Muscle layer of duodenum (tissue), 2 donors: Measurements from ENCODE around the gene EPM2A.
"Not testable (repeated sequence)": the region's sequence is repeated elsewhere in the genome, so short reads cannot be mapped to it uniquely, and the experiment has no call there.

Experiments used
- H3K27ac ChIP-seq: one replicate; pipeline ENCODE4 v1.7.0; 2013; ENCODE audit warnings: mild to moderate bottlenecking, low read length
- H3K27me3 ChIP-seq: one replicate; pipeline ENCODE4 v1.7.0; 2013; ENCODE audit warnings: low read depth, mild to moderate bottlenecking, control low read depth, low read length
- H3K36me3 ChIP-seq, 2 donors: one replicate each; pipeline ENCODE4 v1.7.0; 2013; ENCODE audit warnings: low read length in 2 of 2, control low read depth in 1 of 2, mild to moderate bottlenecking in 1 of 2; ENCODE audit not compliant: insufficient read depth in 2 of 2, control insufficient read depth in 1 of 2
- H3K4me1 ChIP-seq, 2 donors: one replicate each; pipeline ENCODE4 v1.7.0; 2013; ENCODE audit warnings: low read length in 2 of 2, mild to moderate bottlenecking in 2 of 2, control low read depth in 1 of 2, moderate library complexity in 1 of 2; ENCODE audit not compliant: insufficient read depth in 2 of 2, control insufficient read depth in 1 of 2
- H3K4me3 ChIP-seq, 2 donors: one replicate each; pipeline ENCODE4 v1.7.0; 2013; ENCODE audit warnings: low read length in 2 of 2, low read depth in 1 of 2, mild to moderate bottlenecking in 1 of 2
- H3K9me3 ChIP-seq, 2 donors: one replicate each; pipeline ENCODE4 v1.7.0; 2013; ENCODE audit warnings: low read length in 2 of 2, control low read depth in 1 of 2, mild to moderate bottlenecking in 1 of 2; ENCODE audit not compliant: control insufficient read depth in 1 of 2
- donor health status: healthy.

The EPM2A gene

GRCh38 chr6:145749632-145750031, 14.3 kb upstream of the EPM2A start:
- no peaks in the 10 kb centered on the region for H3K9me3 ChIP-seq
- no peak overlapping the region for H3K4me3 ChIP-seq

GRCh38 chr6:145745861-145746260, 10.5 kb upstream of the EPM2A start:
- H3K36me3 ChIP-seq = no peaks in the 10 kb centered on the region
- peaks cover 4 to 7% of the 10 kb centered on the region in 2 donors for H3K4me1 ChIP-seq
- no peak overlapping the region for H3K27ac ChIP-seq
- H3K27me3 ChIP-seq = no peaks in the 10 kb centered on the region
- H3K9me3 ChIP-seq = no peaks in the 10 kb centered on the region
- H3K4me3 ChIP-seq = no peak overlapping the region

More at GRCh38 chr6:145749632-145750031, 14.3 kb upstream of the EPM2A start:
- peaks cover 4 to 7% of the 10 kb centered on the region in 2 donors for H3K4me1 ChIP-seq
- H3K27ac ChIP-seq = no peak overlapping the region
- H3K36me3 ChIP-seq = no peaks in the 10 kb centered on the region
- H3K27me3 ChIP-seq = no peaks in the 10 kb centered on the region

GRCh38 chr6:145744619-145745018, 9.3 kb upstream of the EPM2A start:
- H3K9me3 ChIP-seq = no peaks in the 10 kb centered on the region
- no peaks in the 10 kb centered on the region for H3K27me3 ChIP-seq
- peaks cover under 1 to 3% of the 10 kb centered on the region in 2 donors for H3K4me1 ChIP-seq
- no peaks in the 10 kb centered on the region for H3K36me3 ChIP-seq
- no peak overlapping the region for H3K27ac ChIP-seq
- H3K4me3 ChIP-seq = no peak overlapping the region

- H3K4me3 ChIP-seq = no peak overlapping the region
- no peak overlapping the region for H3K27ac ChIP-seq
- H3K4me1 ChIP-seq = no peaks in the 10 kb centered on the region
- no peaks in the 10 kb centered on the region for H3K27me3 ChIP-seq
- H3K36me3 ChIP-seq = no peaks in the 10 kb centered on the region
- no peaks in the 10 kb centered on the region for H3K9me3 ChIP-seq
Measured at GRCh38 chr6:145743332-145743731, 8.0 kb upstream of the EPM2A start.

- not testable (repeated sequence) for H3K4me3 ChIP-seq, H3K9me3 ChIP-seq, H3K4me1 ChIP-seq, H3K27me3 ChIP-seq, H3K36me3 ChIP-seq, H3K27ac ChIP-seq
Measured at GRCh38 chr6:145742472-145742871, 7.2 kb upstream of the EPM2A start.

GRCh38 chr6:145739685-145740084, 4.4 kb upstream of the EPM2A start:
- not testable (repeated sequence) for H3K4me3 ChIP-seq

GRCh38 chr6:145738265-145738664, 2.9 kb upstream of the EPM2A start:
- Histone ChIP-seq H3K36me3 (peaks cover 0 to 8% of the 10 kb centered on the region in 2 donors), H3K4me3 (no peak overlapping the region), H3K27ac (no peak overlapping the region), H3K9me3 (no peaks in the 10 kb centered on the region), H3K27me3 (no peaks in the 10 kb centered on the region), H3K4me1 (peaks cover 15 to 17% of the 10 kb centered on the region in 2 donors)

More at GRCh38 chr6:145739685-145740084, 4.4 kb upstream of the EPM2A start:
- H3K27me3 ChIP-seq, H3K27ac ChIP-seq, H3K9me3 ChIP-seq, H3K36me3 ChIP-seq: not testable (repeated sequence)
- H3K4me1 ChIP-seq = peaks cover 12% of the 10 kb centered on the region in 2 donors

- peaks cover 0 to 8% of the 10 kb centered on the region in 2 donors for H3K36me3 ChIP-seq
- H3K27ac ChIP-seq = peak overlapping the region; percentile 97
- H3K4me1 ChIP-seq = peaks cover 17 to 18% of the 10 kb centered on the region in 2 donors
- no peaks in the 10 kb centered on the region for H3K9me3 ChIP-seq
- no peaks in the 10 kb centered on the region for H3K27me3 ChIP-seq
- H3K4me3 ChIP-seq = peak overlapping the region; percentile 70 to 75
Measured at GRCh38 chr6:145736661-145737144, 1.4 kb upstream of the EPM2A start.

GRCh38 chr6:145734486-145735355, 599 bp downstream of the EPM2A start:
- H3K9me3 ChIP-seq = no peaks in the 10 kb centered on the region
- H3K4me3 ChIP-seq = peak overlapping the region; percentile 82 to 89
- peaks cover 0 to 8% of the 10 kb centered on the region in 2 donors for H3K36me3 ChIP-seq
- H3K27me3 ChIP-seq = no peaks in the 10 kb centered on the region
- H3K27ac ChIP-seq = peak overlapping the region; percentile 96
- peaks cover 17 to 19% of the 10 kb centered on the region in 2 donors for H3K4me1 ChIP-seq

- H3K9me3 ChIP-seq = no peaks in the 10 kb centered on the region
- peaks cover 0 to 8% of the 10 kb centered on the region in 2 donors for H3K36me3 ChIP-seq
- H3K27me3 ChIP-seq = no peaks in the 10 kb centered on the region
- H3K4me3 ChIP-seq = peak overlapping the region; percentile 82 to 89
- H3K27ac ChIP-seq = peak overlapping the region; percentile 96
- peaks cover 17 to 19% of the 10 kb centered on the region in 2 donors for H3K4me1 ChIP-seq
Measured at GRCh38 chr6:145733810-145734209, 1.5 kb downstream of the EPM2A start.

GRCh38 chr6:145733207-145733606, 2.1 kb downstream of the EPM2A start:
- Histone ChIP-seq H3K27me3 (no peaks in the 10 kb centered on the region), H3K9me3 (no peaks in the 10 kb centered on the region), H3K4me1 (peaks cover 17 to 19% of the 10 kb centered on the region in 2 donors), H3K4me3 (no peak overlapping the region), H3K27ac (no peak overlapping the region), H3K36me3 (peaks cover 0 to 8% of the 10 kb centered on the region in 2 donors)
